CD4-positive, alpha-beta T cell treated with Interleukin-2 at 100 ng/mL for 4 hours (primary cell): ENCODE measurements around the gene CDH3.

Experiments
- DNase-seq: peaks from one replicate; pipeline ENCODE4 v3.0.0-alpha.2; 2020; ENCODE audit warnings: low spot score

Gene CDH3

GRCh38 chr16:68737730-68738629, 92.9 kb downstream of the CDH3 start:
- no peak for DNase-seq

GRCh38 chr16:68739964-68740627, 95.0 kb downstream of the CDH3 start:
- no peak for DNase-seq

DNA sequence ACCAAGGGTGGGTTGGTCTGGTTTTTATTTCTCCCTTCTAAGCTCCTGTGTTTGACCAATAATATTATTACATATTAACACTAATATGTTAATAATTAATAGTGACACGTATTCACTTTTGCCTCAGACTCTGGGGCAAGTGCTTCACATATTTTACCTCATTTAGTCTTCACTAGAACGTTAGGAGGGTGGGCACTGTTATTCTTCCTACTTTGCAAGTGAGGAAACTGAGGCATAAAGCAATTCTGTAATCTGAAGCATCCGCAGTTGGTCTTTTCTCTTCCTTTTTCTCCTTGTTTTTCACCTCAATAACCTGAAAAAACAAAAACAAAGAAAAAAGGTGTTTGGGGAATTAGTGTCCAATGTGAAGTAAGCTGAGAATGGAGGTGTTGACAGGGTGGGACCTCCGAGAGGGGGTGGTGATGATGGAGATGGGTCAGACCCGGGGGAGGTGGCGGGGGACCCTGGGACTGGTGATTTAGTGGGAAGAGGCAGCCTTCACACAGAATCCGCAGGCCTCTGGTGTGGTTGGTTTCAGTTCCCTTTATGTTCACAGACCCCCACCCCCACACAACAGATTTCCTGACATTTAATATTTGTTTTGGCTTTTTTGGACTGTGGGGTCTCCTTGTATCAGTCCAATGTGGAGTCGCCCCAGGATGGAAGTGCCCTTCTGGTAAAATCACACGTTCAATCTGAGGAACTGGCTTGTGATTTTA, 95.7 kb downstream of the CDH3 start:
- no peak for DNase-seq

DNA sequence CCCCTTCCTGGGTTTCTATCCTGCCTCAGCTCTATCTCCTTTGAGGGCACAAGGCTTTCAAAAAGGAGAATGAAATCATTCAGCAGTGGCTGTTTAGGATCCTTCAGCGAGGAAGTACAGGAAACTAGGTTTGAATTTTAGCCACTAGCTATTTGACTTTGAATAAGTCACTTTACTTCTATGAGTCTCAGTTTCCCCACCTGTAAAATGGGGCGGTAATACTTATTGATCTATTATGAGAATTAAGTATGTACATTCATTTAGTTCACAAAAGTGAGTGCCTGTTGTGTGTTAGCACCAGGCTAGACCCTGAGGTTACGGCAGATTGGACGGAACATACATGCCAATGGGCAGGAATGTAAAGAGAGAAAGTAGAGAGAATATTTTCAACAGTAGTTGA, 98.6 kb downstream of the CDH3 start:
- DNase-seq = no peak

DNA sequence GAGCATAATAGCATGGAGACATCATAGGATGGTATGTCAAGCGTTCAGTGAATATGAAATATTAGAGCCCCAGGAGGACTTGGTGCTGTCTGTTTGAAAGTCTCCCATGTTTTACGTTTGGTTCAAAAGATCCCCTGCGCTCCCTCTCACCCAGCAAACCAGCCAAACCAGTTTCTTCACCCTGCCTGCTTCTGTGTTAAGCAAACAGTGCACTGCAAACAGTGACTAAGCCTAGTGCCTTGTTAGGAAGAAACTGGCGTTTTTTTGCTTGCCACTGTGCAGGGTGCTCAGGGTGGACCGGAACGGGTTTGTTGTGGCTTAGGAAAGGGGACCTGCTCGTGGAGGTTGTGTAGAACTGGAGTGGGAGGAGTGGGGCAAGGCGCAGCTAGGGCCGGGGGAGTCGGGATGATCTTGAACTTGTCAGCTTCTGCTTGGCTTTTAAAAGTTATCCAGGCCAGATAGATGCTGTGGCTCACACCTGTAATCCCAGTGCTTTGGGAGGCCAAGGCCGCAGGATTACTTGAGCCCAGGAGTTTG, 99.7 kb downstream of the CDH3 start:
- no peak for DNase-seq

- no peak for DNase-seq
Measured at GRCh38 chr16:68746951-68747350, 101.8 kb downstream of the CDH3 start.

- DNase-seq = no peak
Measured at GRCh38 chr16:68749432-68749831, 104.3 kb downstream of the CDH3 start.
